Heart left ventricle (tissue), 16 donors: ENCODE measurements around the gene EHD1. TPM values are rescaled to one million over a fixed set of nuclear protein-coding genes. Genes with fewer than 3 reads are reported as not detected.

ENCODE experiments used
- ATAC-seq, 4 donors: fragments of 200-7000 bp; cut with Tn5 transposase; one replicate each; pipeline ENCODE4 v1.9.1; 2020 to 2022; ENCODE audit warnings: moderate library complexity in 4 of 4, mild to moderate bottlenecking in 3 of 4, moderate number of reproducible peaks in 1 of 4
- DNase-seq, 5 donors: peaks; one replicate each; pipeline ENCODE4 v3.0.0-alpha.2; 2020
- H3K27ac ChIP-seq, 12 donors: fragments of 200-600 bp; sonication (generic) in 4 of 12; one replicate each; pipeline versions ENCODE4 v1.5.0 to v1.8.0; 2016 to 2022; ENCODE audit warnings: mild to moderate bottlenecking in 2 of 12
- H3K27me3 ChIP-seq, 9 donors: fragments of 200-600 bp; sonication (generic) in 2 of 9; one replicate each; pipeline versions ENCODE4 v1.5.1 to v1.8.0; 2016 to 2022; ENCODE audit warnings: mild to moderate bottlenecking in 3 of 9
- H3K36me3 ChIP-seq, 9 donors: fragments of 200-600 bp; sonication (generic) in 2 of 9; one replicate each; pipeline versions ENCODE4 v1.5.0 to v1.8.0; 2018 to 2022; ENCODE audit warnings: mild to moderate bottlenecking in 2 of 9
- H3K4me1 ChIP-seq, 12 donors: fragments of 200-600 bp; sonication (generic) in 4 of 12; one replicate each; pipeline versions ENCODE4 v1.5.0 to v1.8.0; 2016 to 2022; ENCODE audit warnings: mild to moderate bottlenecking in 3 of 12
- H3K4me3 ChIP-seq, 12 donors: fragments of 200-600 bp; sonication (generic) in 4 of 12; one replicate each; pipeline versions ENCODE4 v1.5.0 to v1.8.0; 2017 to 2022; ENCODE audit warnings: mild to moderate bottlenecking in 9 of 12, moderate library complexity in 4 of 12
- H3K9me3 ChIP-seq, 12 donors: fragments of 200-600 bp; sonication (generic) in 4 of 12; one replicate each; pipeline versions ENCODE4 v1.5.0 to v1.8.0; 2016 to 2022; ENCODE audit warnings: mild to moderate bottlenecking in 1 of 12
- POLR2A ChIP-seq, 2 donors: fragments of 450-650 bp; IDR thresholded peaks; one replicate each; pipeline ENCODE4 v1.6.1; 2017; ENCODE audit warnings: antibody characterized with exemption in 2 of 2, mild to moderate bottlenecking in 2 of 2, moderate library complexity in 2 of 2
- WGBS, 4 donors: extraction: QIAGEN DNeasy Blood & Tissue Kit in 2 of 4; methylation state at CpG; one replicate each; pipeline versions ENCODE4 v1.1.5 to v1.1.7; 2013 to 2018; 5-methylcytosine and 5-hydroxymethylcytosine counted together
- intact Hi-C, 10 donors: fragments of 100-400 bp; cut with DNase I; formaldehyde crosslinking; loops; one replicate each; pipeline versions ENCODE4 v1.11.1 to v1.14.2; 2022
- polyA plus RNA-seq, 2 donors: library from polyadenylated mRNA; stranded (reverse); fragments of 200-250 nt; gene quantifications; one replicate each; pipeline ENCODE4 v1.2.3, GENCODE V29; 2013
- total RNA-seq, 9 donors: library from RNA; depleted of rRNA in 2 of 9; stranded (reverse); fragments of >200 nt in 2 of 9; fragmentation: NEBNext Ultra II Directional in 3 of 9; extraction: Animal tissue kit (Norgen Biotek cat#: 25700) in 3 of 9; gene quantifications; one replicate each; pipeline versions ENCODE4 v1.1.0 to v1.2.4, GENCODE V29; 2016 to 2023
- TF ChIP-seq, protein P1 (sequence below), 12 donors: fragments of 200-600 bp; sonication (generic) in 4 of 12; IDR thresholded peaks; one replicate each; pipeline versions ENCODE4 v1.5.0 to v1.8.0; 2018 to 2022; ENCODE audit warnings: antibody characterized with exemption in 12 of 12, mild to moderate bottlenecking in 5 of 12
- donor health status: ischemic (EF 13 %, LVEDD 7.1; RV severe dilation, severe dysfunction).
- donor health status: healthy with polysubstance abuse.
- donor health status: DM: no; HTN: yes; CAD: no.
- donor health status: DM: no; HTN: no; CAD: no.
- donor health status: ischemic (EF 25% LVEDD 6.9; RV normal size, moderate dysfunction).
- donor health status: ischemic (EF 25% LVEDD 5.7; RV mildly dilated, moderate dysfunction).
- donor health status: healthy.
- donor health status: DM: yes; HTN: yes; CAD: no.
- donor health status: ischemic (EF 35%, LVEDD 5.7; RV mildly dilated, moderate dysfunction).
- donor health status: nonischemic (EF 11% LVEDD 7.7; RV severe dilation, severe dysfunction).
- donor health status: DM: yes; HTN: yes; CAD: no.
- donor health status: PGD.
- donor health status: ischemic (EF 29% LVEDD 5.4; RV normal size, mild dysfunction).
- donor health status: nonischemic (EF 23%, LVEDD 6.1; RV moderate dilation, normal function).

Gene EHD1
- total and polyA plus RNA-seq, 11 donors, result 27.9 to 102 (median 58.0) TPM

GRCh38 chr11:64859542-64860414 is 18.6 kb downstream of the EHD1 start:
- H3K27me3 ChIP-seq, result no peaks in the 10 kb centered on the region
- no peak for TF ChIP-seq POLR2A (IDR thresholded peaks at IDR 0.05)
- TF ChIP-seq, protein P1, sequence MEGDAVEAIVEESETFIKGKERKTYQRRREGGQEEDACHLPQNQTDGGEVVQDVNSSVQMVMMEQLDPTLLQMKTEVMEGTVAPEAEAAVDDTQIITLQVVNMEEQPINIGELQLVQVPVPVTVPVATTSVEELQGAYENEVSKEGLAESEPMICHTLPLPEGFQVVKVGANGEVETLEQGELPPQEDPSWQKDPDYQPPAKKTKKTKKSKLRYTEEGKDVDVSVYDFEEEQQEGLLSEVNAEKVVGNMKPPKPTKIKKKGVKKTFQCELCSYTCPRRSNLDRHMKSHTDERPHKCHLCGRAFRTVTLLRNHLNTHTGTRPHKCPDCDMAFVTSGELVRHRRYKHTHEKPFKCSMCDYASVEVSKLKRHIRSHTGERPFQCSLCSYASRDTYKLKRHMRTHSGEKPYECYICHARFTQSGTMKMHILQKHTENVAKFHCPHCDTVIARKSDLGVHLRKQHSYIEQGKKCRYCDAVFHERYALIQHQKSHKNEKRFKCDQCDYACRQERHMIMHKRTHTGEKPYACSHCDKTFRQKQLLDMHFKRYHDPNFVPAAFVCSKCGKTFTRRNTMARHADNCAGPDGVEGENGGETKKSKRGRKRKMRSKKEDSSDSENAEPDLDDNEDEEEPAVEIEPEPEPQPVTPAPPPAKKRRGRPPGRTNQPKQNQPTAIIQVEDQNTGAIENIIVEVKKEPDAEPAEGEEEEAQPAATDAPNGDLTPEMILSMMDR (IDR thresholded peaks at IDR 0.05), result no peak
- no peaks in the 10 kb centered on the region for H3K9me3 ChIP-seq
- H3K4me1 ChIP-seq, result peaks cover 52 to 100% (median 90%) of the 10 kb centered on the region in 12 donors
- H3K27ac ChIP-seq, result peak overlapping the region; percentile 72 to 93 (median 86)
- peaks cover 0 to 43% (median 25%) of the 10 kb centered on the region in 9 donors for H3K36me3 ChIP-seq
- ATAC-seq, result no peak
- DNase-seq, result no peak
- intact Hi-C loops, result loop anchor here in 1 of 10 donors (10.0 kb wide), 1 partner anchor 255 kb away; the partner anchor contains the start of genes TM7SF2 and ZNHIT2
- 91 to 95% (median 92%) methylated on average over 24 to 33 of the region's 33 CpGs for WGBS, 4 donors
- H3K4me3 ChIP-seq, result peak overlapping the region in 1 of 12 donors; percentile 31

DNA sequence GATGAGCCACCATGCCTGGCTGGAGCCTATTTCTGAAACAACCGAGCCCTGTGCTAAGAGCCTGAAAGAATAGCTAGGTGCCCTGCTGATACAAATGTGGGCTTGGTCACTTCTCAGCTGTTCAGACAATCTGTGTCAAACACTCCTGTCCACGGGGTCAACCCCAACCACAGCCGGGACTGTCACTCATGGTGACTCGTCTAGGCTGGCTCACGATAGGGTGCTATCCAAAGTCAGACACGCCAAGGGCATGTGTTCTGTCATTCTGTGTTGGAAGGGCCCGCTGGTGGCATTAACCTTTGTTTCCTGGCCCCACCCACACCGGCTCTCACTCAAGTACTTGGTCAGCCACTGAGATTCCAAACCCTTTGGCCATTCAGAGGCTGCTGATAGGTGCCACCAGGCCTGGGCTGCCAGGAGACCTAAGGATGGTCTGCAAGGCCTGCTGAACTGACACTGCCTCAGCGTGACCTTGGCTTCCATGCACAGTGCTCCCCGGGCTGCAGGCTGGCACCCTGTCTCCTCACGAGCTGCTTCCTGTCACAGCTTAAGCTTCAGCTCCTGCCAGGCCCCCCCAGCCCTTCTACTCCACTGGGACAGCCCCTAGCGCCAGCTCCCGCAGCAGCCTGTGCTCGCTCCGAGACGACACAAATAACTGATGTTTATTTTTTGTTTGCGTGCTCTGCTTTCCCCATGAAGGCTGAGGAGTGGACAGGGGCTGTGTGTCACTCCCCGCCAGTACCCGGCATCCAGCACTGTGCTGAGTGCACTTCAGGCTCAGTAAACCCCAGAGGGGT is 19.8 kb downstream of the EHD1 start:
- H3K27me3 ChIP-seq, result no peaks in the 10 kb centered on the region
- ATAC-seq (peak; percentile 49 to 71 (median 66)), DNase-seq (peak in 4 of 5 donors; percentile 67 to 86 (median 76))
- TF ChIP-seq POLR2A (IDR thresholded peaks at IDR 0.05), result no peak
- TF ChIP-seq, protein P1 (IDR thresholded peaks at IDR 0.05), result no peak
- H3K4me1 ChIP-seq, result peaks cover 49 to 100% (median 89%) of the 10 kb centered on the region in 12 donors
- WGBS, 4 donors, result 28 to 45% (median 36%) methylated on average over 17 to 19 of the region's 19 CpGs
- intact Hi-C loops, result loop anchor here in 1 of 10 donors (10.0 kb wide), 1 partner anchor 256 kb away; the partner anchor contains the start of genes TM7SF2 and ZNHIT2
- peak overlapping the region in 1 of 12 donors; percentile 31 for H3K4me3 ChIP-seq
- H3K36me3 ChIP-seq, result peaks cover 0 to 54% (median 35%) of the 10 kb centered on the region in 9 donors
- H3K27ac ChIP-seq, result peak overlapping the region; percentile 72 to 93 (median 86)
- no peaks in the 10 kb centered on the region for H3K9me3 ChIP-seq

GRCh38 chr11:64857485-64857884 is 20.9 kb downstream of the EHD1 start:
- Histone ChIP-seq H3K27ac (peak overlapping the region in 11 of 12 donors; percentile 82 to 93 (median 89)), H3K4me1 (peaks cover 40 to 100% (median 87%) of the 10 kb centered on the region in 12 donors), H3K27me3 (no peaks in the 10 kb centered on the region), H3K36me3 (peaks cover 0 to 65% (median 42%) of the 10 kb centered on the region in 9 donors), H3K9me3 (no peaks in the 10 kb centered on the region), H3K4me3 (no peak overlapping the region)
- intact Hi-C loops, result loop anchor here in 1 of 10 donors (10.0 kb wide), 1 partner anchor 257 kb away; the partner anchor contains the start of genes TM7SF2 and ZNHIT2
- DNase-seq (no peak), ATAC-seq (no peak)
- TF ChIP-seq, protein P1 (IDR thresholded peaks at IDR 0.05), result no peak
- TF ChIP-seq POLR2A (IDR thresholded peaks at IDR 0.05), result no peak
- WGBS, 4 donors, result 86 to 97% (median 96%) methylated on average over 6 of the region's 6 CpGs
